Cerebellar nuclear complex (tissue), 1 donor: Measurements from ENCODE around the gene PRSS33.

Source experiments
- DNase-seq, 2 experiments: peaks; one replicate each; lab custom pipeline; 2025; lab: John Stamatoyannopoulos, UW

The PRSS33 gene

DNA sequence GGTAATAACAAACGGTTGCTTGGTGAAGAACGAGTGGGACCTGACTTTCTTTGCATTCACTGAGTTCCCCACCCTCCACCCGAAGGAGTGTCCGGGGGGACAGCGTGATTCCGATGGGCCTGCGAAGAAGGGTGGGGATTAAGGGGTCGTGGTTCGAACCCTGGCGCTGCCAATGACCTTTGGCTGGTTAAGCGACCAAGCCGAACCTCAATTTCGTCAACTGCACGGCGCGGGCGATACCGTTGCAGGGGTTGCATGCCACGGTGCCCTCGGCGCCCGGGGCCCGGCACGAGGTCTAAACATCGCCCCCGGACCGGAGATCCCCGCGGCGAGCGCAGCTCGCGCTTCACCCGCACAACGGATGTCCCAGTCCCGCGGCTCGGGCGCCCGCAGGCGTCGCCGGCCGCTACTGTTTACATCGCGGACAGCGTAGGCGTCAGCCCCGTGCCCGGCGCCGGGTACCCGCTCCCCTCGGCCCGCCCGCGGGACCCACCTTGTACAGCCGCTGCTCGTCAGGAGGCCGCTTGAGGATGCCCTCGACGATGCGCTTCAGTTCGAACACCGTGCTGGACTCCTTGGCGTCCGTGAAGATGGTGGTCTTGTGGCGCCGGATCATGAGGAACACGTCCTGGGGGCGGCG, 10.7 kb downstream of the PRSS33 start:
- no peak for DNase-seq

DNA sequence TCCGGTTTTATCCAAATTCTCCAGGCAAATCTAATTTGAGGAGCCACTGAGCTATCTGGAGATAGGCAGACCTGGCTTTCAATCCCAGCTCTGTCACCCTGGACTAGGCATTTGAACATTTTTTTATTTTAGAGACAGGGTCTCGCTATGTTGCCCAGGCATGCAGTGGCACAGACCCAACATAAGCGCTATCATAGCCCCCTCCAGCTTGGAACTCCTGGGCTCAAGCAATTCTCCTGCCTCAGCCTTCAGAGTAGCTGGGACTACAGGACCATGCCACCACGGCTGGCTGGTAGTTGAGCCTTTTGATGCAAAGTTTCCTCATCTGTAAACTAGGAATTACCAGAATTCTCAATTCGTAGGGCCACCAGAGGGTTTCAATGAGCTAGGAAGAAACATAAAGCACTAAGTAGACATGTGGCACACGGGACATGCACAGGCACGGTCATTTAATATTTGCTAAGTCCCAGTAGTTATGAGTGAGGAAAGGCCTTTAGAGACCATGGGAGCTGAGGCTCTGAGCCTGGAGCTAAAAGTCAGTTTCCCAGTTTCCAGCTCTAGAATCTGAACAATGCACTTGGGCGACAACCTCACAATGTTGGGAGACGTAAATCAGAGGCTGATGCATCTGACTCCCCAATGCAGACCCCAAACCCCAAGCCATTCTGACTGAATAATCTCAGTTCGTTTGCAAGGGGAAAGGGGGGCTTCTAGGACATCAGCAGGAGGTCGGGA, 11.4 kb downstream of the PRSS33 start:
- no peak for DNase-seq

DNA sequence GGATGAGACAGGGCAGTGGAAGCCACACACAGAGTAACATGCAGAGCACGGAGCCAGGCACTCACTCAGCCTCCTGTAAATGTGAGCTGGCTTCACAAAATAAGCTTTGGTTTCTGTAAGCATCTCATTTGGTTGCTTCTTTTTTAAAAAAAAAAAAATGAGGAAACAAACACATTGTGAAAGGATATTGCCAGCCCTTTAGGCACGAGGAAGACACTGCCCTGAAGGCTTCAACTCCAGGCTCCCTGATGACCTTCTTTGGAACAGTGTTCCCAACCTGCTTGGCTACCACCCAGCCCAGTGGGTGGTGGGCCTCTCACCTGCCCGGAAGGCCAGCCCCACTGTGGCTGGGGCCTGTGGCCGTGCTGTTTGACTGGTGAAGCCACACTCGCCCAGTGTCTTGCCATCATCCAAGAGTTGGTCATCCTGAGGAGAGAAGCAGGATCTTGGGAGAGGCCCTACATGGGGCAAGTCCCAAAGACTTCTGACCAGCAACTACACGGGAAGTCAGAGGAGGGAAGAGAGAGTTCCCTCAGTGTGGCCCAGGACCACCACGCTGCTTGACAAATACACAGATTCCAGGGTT, 12.1 kb downstream of the PRSS33 start:
- no peak for DNase-seq

DNA sequence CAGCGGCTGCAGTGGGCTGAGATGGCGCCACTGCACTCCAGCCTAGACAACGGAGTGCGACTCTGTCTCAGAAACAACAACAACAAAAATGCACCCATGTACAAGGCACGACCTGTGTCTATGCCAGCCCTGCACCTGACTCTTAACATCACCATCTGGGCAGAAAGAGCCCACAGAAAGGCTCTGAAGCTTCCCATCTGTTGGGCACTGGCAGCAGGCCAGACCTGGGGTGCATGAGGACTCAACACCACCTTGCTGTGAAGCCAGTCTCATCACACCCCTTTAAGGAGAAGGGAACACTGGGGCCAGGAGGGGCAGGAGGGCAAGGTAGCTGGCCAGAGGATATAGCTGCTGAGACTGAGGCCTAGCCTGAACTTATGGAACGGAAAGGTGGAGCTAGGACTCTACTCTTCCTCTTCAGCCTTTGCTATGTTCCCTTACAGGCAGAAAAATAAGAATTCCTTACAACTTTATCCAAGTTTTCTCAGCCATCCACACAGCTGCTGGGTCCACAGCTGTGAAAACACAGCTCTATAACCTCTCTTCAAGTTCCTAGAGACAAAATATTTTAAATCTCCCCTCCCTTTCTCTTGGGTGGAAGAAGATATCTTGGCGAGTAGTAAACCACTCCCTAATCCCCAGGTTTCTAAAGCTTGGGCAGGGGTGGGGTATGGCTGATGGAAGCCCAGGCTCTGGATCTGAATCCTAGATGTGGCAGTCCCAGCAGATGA, 13.0 kb downstream of the PRSS33 start:
- no peak for DNase-seq

DNA sequence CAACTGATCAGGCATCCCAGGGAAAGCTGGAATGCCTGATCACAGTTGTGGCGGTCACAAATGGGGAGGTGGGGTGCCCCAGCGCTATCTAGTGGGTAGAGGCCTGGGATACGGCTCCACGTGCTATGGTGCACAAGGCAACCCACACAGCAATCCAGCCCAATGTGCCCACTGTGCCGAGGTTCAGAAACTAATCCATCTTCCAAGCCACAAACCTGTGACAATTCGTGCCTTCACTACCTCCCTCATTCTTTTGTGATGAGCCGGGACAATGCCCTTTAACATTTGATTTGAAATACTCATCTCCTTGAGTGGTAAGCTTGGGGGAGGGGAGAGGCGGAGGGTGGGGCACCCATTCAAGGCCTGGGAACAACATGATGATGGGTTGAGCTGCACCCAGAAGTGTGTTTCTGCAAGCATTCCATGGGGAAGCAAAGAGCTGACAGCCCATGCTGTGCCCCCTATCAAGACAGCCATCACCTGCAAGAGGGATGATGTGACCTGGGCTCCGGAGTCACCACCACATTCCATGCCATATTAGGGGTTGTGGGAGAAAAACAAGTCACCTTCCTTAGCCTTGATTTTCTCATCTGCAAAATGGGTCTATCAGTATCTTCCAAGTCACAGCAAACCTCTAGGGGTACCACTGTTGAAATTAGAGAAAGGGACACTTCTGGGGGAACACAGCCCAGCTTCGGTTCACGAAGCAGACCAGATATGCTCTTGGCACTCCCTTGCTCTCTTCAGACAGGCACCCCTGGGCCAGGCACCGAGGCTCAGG, 14.0 kb downstream of the PRSS33 start:
- no peak for DNase-seq

DNA sequence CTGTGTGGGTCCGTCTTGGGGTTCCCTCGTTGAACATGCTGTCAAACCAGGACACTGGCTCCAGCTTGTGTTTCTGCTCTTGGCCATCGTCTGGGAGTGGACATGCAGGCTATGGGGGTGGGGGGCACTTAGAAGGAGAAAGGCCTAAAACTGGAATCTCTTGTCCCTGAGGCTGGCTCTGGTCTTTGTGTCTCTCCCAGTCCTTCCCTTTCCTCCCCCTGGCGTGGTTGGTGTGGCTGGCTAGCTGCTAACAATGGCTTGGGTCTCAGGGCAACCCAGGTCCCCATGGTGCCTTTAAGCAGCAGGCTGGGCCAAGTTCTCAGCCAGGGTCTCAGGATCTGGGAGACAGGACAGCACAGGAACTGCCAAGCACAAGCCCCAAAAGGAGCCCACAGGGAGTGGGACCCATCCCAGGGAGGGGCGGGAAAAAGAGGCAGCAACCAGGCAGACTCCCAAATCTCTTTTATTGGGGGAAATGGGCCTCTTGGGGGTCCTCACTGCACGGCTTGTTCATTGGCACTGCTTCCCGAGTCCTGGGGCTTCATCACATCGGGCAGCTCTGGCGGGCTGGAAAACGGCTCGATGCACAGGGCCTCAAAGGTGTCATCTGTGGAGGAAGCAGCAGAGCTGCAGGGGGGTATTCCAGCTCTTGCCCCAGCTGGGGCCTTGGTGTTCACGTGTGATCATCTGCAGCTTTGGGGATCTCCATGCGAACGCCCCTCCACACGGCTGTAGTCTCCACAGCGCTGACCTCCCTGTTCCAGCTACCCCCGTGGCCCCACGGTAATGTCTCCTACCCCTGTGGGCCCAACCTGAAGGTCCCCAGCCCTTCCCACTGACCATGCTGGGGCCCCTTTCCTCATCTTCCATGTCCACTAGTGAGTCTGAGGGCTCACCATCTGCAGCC, 15.6 kb downstream of the PRSS33 start:
- DNase-seq: no peak

DNA sequence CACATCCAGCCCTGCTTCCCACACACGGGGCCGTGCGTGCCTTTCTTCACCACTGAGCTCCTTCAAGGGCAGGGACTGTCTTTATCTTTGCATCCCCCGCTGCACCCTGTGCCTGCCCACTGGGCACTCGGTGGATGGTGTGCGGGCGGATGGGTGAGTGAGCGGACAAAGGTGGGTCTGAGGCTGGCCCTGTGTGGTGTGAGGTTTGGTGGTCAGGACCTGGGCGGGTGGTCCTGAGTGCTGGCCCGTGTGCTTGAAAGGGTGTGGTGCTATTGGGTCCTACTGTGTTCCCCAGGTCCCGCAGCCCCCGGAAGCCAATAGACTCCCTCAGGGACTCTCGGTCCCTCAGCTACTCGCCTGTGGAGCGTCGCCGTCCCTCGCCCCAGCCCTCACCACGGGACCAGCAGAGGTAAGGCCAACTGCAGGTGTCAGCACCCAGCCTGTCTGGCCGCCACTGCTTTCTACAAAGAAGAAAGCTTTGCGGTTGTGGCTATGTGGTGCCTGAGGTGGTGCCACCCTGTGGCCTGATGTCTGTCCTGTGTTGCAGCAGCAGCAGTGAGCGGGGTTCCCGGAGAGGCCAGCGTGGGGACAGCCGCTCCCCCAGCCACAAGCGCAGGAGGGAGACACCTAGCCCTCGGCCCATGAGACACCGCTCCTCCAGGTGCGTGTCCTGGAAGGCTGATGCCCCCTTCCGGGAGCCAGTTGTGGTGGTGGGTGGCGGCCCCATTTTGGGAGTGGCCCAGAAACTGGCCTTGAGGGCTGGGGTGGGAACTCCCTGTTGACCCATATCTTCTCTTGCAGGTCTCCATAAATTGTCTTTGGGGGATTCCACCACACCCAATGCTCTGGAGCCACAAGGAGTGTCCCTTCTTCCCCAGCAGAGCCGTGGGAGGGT, 17.1 kb downstream of the PRSS33 start:
- no peak for DNase-seq

DNA sequence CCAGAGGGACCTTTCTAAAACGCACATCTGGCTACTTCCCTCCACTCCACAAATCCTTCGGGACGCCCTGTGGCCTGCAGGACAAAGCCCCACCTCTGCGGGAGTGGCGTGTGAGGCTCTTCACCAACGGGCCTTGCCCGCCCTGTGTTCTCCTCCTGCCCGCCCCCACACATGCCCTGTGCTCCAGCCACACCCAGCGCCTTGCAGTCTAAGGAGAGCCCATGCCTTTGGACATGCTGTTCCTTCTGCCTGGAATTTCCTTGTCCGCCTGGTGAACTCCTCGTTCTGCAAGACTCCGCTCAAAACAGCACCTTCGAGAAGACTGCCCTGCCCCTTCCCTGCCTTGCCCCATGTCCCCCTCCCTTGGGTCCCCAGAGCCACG, 17.7 kb downstream of the PRSS33 start:
- DNase-seq: no peak

DNA sequence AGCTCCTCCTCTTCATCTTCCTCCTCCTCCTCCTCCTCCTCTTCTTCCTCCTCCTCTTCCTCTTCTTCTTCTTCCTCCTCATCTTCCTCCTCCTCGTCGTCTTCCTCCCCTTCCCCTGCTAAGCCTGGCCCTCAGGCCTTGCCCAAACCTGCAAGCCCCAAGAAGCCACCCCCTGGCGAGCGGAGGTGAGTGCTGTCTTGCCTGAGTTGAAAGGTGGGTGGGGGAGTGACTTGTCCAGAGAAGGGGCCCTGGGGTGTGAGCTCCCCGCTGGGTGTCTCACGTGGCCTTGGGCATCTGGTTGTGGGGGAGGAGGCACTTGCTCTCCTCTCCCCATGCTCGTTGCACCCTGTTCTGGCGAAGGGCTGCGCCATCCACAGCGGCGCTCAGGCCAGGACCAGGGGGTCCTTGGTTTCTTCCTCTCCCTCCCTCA, 18.2 kb downstream of the PRSS33 start:
- DNase-seq: no peak

DNA sequence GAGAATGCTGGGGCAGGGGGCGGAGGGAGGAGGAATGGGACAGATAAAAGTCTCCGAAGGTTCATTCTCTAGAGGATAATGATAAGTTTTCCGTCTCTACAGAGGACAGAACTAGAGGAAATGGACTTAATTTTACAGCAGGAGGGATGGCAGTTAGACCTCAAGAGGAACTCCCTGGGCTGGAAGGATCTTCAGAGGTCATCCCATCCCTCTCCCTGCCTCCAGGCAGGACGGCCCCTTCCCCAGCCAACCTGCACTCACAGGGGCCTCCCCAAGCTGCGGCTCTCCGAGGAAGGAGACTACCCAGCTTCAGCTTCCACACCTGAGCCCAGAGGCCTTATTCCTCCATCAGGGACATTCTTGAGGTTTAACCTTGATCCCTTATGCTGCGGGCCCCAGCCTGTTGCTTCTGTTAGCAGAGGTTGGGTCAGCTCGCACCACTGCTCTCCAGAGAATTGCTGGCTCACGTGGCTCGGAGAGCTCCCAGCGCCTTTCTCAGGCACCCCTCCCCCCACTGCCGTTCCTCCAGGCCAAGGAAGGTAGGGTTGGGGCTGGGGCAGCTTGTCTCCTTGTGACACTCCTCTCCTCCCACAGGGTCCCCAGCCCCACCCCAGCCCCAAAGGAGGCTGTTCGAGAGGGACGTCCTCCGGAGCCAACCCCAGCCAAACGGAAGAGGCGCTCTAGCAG, 18.8 kb downstream of the PRSS33 start:
- DNase-seq: no peak

DNA sequence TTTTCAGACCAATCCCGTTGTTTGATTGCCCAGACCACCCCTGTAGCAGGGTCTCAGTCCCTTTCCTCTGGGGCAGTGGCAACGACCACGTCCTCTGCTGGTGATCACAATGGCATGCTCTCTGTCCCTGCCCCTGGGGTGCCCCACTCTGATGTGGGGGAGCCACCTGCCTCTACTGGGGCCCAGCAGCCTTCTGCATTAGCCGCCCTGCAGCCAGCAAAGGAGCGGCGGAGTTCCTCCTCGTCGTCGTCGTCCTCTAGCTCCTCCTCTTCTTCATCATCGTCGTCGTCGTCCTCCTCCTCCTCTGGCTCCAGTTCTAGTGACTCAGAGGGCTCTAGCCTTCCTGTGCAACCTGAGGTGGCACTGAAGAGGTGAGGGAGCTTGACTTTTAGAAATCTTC, 19.5 kb downstream of the PRSS33 start:
- DNase-seq: no peak

DNA sequence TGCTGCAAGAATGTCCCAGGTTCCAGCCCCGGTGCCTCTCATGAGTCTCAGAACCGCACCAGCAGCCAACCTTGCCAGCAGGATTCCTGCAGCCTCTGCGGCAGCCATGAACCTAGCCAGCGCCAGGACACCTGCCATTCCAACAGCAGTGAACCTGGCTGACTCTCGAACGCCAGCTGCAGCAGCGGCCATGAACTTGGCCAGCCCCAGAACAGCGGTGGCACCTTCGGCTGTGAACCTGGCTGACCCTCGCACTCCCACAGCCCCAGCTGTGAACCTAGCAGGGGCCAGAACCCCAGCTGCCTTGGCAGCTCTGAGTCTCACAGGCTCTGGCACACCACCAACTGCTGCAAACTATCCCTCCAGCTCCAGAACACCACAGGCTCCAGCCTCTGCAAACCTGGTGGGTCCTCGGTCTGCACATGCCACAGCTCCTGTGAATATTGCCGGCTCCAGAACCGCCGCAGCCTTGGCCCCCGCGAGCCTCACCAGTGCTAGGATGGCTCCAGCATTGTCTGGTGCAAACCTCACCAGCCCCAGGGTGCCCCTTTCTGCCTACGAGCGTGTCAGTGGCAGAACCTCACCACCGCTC, 20.1 kb downstream of the PRSS33 start:
- no peak for DNase-seq

DNA sequence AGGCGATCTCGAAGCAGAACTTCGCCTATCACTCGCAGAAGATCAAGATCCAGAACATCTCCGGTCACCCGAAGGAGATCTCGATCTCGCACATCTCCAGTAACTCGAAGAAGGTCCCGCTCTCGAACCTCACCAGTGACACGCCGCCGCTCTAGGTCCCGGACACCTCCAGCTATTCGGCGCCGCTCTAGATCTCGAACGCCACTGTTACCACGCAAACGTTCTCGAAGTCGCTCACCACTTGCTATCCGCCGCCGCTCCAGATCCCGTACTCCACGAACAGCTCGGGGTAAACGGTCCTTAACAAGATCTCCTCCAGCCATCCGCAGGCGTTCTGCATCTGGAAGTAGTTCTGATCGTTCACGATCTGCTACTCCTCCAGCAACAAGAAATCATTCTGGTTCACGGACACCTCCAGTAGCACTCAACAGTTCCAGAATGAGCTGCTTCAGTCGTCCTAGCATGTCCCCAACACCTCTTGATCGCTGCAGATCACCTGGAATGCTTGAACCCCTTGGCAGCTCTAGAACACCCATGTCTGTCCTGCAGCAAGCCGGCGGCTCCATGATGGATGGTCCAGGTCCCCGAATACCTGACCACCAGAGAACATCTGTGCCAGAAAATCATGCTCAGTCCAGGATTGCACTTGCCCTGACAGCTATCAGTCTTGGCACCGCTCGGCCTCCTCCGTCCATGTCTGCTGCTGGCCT, 20.8 kb downstream of the PRSS33 start:
- DNase-seq: no peak

DNA sequence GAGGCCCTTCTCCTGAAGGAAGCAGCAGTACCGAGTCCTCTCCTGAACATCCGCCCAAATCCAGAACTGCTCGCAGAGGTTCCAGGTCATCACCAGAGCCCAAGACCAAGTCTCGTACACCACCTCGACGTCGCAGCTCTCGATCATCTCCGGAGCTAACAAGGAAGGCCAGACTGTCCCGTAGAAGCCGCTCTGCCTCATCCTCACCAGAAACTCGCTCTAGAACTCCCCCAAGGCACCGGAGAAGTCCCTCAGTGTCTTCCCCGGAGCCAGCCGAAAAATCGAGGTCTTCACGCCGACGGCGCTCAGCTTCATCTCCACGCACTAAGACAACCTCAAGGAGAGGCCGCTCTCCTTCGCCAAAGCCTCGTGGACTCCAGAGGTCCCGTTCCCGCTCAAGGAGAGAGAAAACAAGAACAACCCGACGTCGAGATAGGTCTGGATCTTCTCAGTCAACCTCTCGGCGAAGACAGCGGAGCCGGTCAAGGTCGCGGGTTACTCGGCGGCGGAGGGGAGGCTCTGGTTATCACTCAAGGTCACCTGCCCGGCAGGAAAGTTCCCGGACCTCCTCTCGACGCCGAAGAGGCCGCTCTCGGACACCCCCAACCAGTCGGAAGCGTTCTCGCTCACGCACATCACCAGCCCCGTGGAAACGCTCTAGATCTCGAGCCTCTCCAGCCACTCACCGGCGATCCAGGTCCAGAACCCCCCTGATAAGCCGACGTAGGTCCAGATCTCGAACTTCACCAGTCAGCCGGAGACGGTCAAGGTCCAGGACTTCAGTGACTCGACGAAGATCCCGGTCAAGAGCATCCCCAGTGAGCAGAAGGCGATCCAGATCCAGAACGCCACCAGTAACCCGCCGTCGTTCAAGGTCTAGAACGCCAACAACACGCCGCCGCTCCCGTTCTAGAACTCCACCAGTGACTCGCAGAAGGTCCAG, 21.6 kb downstream of the PRSS33 start:
- DNase-seq: no peak

DNA sequence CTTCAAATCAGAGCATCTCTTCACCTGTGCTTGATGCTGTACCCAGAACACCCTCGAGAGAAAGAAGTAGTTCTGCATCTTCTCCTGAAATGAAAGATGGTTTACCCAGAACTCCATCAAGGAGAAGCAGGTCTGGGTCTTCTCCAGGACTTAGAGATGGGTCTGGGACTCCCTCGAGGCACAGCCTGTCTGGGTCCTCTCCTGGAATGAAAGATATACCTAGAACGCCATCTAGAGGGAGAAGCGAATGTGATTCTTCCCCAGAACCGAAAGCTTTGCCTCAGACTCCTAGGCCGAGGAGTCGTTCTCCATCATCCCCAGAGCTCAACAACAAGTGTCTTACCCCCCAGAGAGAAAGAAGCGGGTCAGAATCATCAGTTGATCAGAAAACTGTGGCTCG, 22.6 kb downstream of the PRSS33 start:
- no peak for DNase-seq

DNA sequence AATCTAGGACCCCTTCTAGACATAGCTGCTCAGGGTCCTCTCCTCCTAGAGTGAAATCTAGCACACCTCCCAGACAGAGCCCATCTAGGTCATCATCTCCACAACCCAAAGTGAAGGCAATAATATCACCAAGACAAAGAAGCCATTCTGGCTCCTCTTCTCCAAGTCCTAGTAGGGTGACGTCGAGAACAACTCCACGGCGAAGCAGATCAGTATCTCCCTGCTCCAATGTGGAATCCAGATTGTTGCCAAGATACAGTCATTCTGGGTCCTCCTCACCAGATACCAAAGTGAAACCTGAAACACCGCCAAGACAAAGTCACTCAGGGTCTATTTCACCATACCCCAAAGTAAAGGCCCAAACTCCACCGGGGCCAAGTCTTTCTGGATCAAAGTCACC, 24.2 kb downstream of the PRSS33 start:
- no peak for DNase-seq

DNA sequence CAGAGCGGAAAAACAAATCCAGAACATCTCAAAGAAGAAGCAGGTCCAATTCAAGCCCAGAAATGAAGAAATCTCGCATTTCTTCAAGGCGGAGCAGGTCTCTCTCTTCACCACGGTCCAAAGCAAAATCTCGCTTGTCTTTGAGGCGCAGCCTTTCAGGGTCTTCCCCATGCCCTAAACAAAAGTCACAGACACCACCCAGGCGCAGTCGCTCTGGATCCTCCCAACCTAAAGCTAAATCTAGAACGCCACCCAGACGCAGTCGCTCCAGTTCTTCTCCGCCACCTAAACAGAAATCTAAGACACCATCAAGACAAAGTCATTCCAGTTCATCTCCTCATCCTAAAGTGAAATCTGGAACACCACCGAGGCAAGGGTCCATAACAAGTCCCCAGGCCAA, 24.6 kb downstream of the PRSS33 start:
- no peak for DNase-seq
